ENCODE measurements around the gene ATOH8. TPM values are rescaled to one million over a fixed set of nuclear protein-coding genes. Genes with fewer than 3 reads are reported as not detected.

Gene ATOH8
- total RNA-seq, 1 donor from 2014 or later = 13.8 TPM

DNA sequence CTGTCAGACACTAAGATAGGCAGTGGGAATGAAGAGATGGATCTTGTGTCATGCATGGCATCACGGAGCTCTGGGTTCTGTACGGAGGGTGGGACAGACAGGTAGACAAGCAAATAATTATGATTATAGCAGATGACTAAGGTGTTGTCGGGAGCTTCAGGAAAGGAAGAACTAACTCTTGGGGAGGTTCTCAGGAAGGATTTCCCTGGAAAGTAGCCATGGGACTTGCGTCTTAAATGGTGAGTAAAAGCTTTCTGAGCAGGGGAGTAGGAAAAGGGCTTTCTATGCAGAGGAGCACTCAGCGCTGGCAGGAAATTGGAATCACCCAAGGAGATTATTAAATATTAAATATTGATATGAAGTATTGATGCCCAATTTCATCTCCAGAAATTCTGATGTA is 35.5 kb downstream of the ATOH8 start:
- H3K27ac Mint-ChIP-seq = no peak overlapping the region
- no peaks in the 10 kb centered on the region for H3K9me3 Mint-ChIP-seq
- H3K27me3 Mint-ChIP-seq (ENCODE audit: low read depth) = no peaks in the 10 kb centered on the region
- no peak overlapping the region for H3K4me3 Mint-ChIP-seq
- H3K4me1 Mint-ChIP-seq = peaks cover 22% of the 10 kb centered on the region
- TF ChIP-seq, protein P1, sequence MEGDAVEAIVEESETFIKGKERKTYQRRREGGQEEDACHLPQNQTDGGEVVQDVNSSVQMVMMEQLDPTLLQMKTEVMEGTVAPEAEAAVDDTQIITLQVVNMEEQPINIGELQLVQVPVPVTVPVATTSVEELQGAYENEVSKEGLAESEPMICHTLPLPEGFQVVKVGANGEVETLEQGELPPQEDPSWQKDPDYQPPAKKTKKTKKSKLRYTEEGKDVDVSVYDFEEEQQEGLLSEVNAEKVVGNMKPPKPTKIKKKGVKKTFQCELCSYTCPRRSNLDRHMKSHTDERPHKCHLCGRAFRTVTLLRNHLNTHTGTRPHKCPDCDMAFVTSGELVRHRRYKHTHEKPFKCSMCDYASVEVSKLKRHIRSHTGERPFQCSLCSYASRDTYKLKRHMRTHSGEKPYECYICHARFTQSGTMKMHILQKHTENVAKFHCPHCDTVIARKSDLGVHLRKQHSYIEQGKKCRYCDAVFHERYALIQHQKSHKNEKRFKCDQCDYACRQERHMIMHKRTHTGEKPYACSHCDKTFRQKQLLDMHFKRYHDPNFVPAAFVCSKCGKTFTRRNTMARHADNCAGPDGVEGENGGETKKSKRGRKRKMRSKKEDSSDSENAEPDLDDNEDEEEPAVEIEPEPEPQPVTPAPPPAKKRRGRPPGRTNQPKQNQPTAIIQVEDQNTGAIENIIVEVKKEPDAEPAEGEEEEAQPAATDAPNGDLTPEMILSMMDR (IDR thresholded peaks at IDR 0.05; ENCODE audit: unreplicated experiment) = no peak
- H3K36me3 Mint-ChIP-seq = no peaks in the 10 kb centered on the region
- no peak for DNase-seq (ENCODE audit: low spot score in 2 of 2, unreplicated experiment in 2 of 2)

GRCh38 chr2:85790032-85790431 is 36.2 kb downstream of the ATOH8 start:
- H3K4me3 Mint-ChIP-seq = no peak overlapping the region
- DNase-seq (ENCODE audit: low spot score in 2 of 2, unreplicated experiment in 2 of 2) = no peak
- no peaks in the 10 kb centered on the region for H3K9me3 Mint-ChIP-seq
- no peak overlapping the region for H3K27ac Mint-ChIP-seq
- H3K27me3 Mint-ChIP-seq (ENCODE audit: low read depth) = no peaks in the 10 kb centered on the region
- H3K36me3 Mint-ChIP-seq = no peaks in the 10 kb centered on the region
- H3K4me1 Mint-ChIP-seq = peaks cover 29% of the 10 kb centered on the region
- TF ChIP-seq, protein P1 (IDR thresholded peaks at IDR 0.05; ENCODE audit: unreplicated experiment) = no peak

- Mint-ChIP-seq H3K4me1 (peaks cover 35% of the 10 kb centered on the region), H3K4me3 (no peak overlapping the region), H3K27ac (no peak overlapping the region), H3K27me3 (ENCODE audit: low read depth) (no peaks in the 10 kb centered on the region), H3K36me3 (no peaks in the 10 kb centered on the region), H3K9me3 (no peaks in the 10 kb centered on the region)
- no peak for DNase-seq (ENCODE audit: low spot score in 2 of 2, unreplicated experiment in 2 of 2)
- TF ChIP-seq, protein P1 (IDR thresholded peaks at IDR 0.05; ENCODE audit: unreplicated experiment) = no peak
Observed at GRCh38 chr2:85790499-85791188, 36.9 kb downstream of the ATOH8 start.

DNA sequence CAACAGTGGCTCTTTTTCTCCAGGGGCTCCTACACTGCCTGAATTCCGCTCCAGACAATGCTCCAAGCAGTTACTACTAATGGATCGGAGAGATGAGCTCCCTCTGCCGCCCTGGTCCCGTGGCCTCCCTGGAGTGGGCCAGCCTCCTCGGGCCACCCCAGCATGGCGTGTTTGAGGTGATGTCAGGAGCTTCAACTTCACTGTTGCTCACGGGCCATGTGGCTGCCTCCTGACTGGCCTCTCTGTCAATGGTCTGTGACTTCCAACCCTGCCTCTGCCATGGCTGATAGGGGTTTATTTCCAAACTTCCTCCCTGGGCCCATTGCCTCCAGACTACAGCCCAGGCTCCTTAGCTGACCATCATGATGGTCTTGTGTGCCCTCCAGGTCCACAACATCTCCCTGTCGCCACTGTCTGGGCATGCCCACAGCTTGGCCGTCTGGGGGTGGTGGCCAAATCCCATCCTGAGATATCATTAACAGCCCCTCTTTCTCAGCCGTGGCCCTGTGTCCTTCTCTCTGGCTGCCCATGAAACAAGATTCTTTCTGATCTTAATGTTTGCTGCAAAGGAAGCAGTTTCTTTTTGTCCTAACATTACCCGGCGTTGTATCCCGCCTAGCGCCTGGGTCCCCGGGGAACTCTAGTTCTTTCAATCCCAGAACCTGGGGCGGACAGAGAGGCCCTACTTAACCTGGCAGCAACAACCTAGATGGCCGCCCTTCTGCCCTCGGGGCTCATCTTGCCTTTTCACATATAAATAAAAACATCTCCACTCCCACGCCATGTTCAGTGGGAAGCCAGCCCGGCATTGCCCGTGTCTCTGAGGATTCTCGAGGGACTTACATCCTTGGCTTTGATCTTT is 38.1 kb downstream of the ATOH8 start:
- H3K36me3 Mint-ChIP-seq = no peaks in the 10 kb centered on the region
- peaks cover 44% of the 10 kb centered on the region for H3K4me1 Mint-ChIP-seq
- no peaks in the 10 kb centered on the region for H3K9me3 Mint-ChIP-seq
- no peaks in the 10 kb centered on the region for H3K27me3 Mint-ChIP-seq (ENCODE audit: low read depth)
- TF ChIP-seq, protein P1 (IDR thresholded peaks at IDR 0.05; ENCODE audit: unreplicated experiment) = no peak
- no peak for DNase-seq (ENCODE audit: low spot score in 2 of 2, unreplicated experiment in 2 of 2)
- peak overlapping the region; percentile 41 for H3K27ac Mint-ChIP-seq
- no peak overlapping the region for H3K4me3 Mint-ChIP-seq

GRCh38 chr2:85792783-85793441 is 39.1 kb downstream of the ATOH8 start:
- H3K9me3 Mint-ChIP-seq = no peaks in the 10 kb centered on the region
- TF ChIP-seq, protein P1 (IDR thresholded peaks at IDR 0.05; ENCODE audit: unreplicated experiment) = no peak
- peaks cover 49% of the 10 kb centered on the region for H3K4me1 Mint-ChIP-seq
- no peak overlapping the region for H3K4me3 Mint-ChIP-seq
- H3K27me3 Mint-ChIP-seq (ENCODE audit: low read depth) = no peaks in the 10 kb centered on the region
- H3K36me3 Mint-ChIP-seq = no peaks in the 10 kb centered on the region
- no peak for DNase-seq (ENCODE audit: low spot score in 2 of 2, unreplicated experiment in 2 of 2)
- H3K27ac Mint-ChIP-seq = peak overlapping the region; percentile 43

All from mesothelial cell of epicardium (in vitro differentiated cells).